Measurements from ENCODE around the gene MED9.

The MED9 gene

DNA sequence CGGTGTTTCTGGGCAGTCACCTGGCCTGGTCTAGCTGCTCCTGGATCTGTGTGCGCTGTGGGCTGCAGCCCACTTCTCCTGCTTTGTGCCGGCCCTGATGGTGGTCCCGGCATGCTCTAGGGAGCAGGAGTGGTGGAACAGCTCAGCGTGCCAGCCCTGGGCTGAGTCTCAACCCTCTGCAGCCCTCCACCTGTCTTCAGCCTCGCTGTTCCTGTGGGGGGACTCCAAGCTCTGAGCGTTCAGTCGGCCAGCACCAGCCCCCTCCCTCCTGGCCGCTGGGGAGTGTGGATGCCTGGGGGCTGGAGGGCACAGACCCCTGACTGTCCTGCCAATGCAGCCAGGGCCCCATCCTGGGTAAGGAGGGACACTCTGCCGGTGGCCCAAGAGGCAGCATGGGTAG, 43.1 kb downstream of the MED9 start:
- DNase-seq, result no peak

DNA sequence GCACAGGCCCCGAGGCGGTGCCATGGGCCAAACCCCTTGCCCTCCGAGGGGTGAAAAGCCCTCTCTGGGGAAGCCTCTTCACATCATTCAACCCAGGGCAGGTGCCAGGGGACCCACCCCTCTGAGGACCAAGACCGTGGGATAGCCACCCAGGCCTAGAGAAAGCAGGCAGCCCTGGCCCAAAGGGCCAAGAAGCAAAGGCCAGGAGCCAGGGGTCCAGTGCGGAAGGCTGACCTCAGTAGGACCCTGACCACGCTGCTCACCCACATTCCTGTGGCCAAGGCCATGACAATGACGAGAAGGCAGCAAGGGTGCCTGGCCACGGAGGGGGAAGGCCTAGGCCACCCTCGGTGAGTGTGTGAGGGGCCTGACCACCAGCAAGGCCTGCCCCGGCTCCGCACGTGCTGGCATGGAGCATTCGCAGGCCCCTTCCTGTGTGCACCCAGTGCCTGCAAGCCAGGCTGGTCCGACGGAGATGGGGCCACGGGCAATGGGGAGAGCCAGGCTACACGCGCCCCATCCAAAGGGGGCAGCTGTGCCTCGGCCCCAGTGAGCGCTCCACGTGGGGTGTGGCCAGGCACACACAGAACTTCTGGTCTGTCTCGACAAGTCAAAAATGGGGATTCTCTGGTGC, 43.9 kb downstream of the MED9 start:
- DNase-seq, result no peak

DNA sequence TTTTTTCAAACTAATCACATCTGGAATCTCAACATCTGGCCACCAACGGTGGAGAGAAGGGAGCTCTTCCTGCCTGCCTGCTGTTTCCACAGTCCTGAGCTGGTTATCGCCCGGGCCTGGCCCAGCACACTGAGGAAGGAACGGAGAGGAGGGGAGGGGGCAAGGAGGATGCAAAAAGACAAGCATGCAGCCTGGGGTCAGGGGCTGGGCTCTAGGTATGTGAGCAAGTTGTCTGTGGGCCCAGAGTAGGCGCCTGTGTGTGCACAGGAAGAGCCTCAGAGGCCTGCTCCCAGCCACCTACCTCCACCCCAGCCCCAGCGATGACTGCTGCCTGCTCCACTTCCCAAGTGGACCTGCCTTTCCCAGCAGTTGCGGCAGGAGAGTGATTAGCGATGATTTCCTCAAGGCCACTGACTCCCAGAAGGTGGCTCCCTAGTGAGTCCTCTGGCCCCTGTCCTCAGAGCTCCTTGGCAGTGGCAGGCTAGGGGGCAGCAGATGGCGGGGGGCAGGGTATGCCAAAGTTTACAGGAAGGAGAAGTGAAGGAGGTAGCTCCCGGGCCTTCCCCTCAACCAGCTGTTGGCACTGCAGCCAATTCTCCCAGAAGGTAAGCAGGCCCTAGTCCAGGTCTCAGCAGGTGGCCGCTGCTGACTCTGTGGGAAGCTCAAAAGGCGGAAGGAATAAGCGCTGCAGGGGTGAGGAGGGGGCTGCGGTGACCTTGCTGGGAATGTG, 46.4 kb downstream of the MED9 start:
- DNase-seq, result no peak

DNA sequence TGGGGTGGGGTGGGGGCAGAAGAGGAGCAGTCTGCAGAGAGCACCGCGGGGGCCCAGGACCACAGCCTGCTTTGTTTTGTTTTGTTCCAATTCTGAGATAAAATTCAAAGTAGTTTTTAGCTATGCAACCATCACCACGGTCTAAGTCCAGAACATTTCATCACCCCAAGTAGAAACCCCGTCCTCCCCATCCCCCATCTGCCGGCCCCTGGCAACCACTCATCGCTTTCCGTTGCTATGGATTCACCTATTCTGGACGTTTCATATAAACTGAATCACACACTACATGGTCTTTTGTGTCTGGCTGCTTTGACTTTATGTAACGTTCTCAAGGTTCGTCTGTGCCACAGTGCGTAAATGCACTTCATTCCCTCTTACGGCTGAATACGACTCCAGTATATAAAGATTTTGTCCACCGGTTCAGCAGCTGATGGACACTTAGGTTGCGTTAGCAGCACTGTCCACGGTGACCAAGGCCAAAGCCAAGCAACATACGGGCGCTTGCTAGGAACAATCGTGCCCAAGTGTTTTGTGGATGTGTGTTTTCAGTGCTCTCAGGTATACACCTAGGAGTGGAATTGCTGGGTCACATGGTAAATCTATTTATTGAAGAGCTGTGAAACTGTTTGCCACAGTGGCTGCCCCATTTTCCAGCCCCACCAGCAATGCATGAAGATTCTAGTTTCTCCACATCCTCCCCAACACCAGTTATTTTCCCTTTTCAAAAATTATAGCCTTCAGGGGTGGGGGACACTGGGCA, 47.1 kb downstream of the MED9 start:
- DNase-seq, result no peak

DNA sequence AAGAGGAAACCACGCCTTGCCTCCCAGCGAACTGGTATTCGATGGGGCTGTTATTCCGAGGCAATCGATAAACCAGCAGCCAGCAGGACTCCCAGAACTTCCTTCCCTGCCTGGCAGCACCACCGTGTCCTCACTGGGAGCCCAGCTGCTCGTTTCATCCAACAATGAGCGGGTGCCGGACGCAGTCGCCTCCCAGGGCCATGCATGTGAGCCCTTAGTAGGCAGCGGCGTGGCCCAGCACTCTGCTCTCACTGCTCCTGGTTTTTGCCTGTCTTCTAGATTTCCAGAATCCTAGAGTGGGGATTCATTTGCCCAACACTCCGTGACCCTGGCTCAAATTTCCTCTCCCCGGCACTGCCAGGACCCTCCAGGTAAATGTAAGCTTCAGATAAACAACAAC, 48.5 kb downstream of the MED9 start:
- DNase-seq, result no peak

DNA sequence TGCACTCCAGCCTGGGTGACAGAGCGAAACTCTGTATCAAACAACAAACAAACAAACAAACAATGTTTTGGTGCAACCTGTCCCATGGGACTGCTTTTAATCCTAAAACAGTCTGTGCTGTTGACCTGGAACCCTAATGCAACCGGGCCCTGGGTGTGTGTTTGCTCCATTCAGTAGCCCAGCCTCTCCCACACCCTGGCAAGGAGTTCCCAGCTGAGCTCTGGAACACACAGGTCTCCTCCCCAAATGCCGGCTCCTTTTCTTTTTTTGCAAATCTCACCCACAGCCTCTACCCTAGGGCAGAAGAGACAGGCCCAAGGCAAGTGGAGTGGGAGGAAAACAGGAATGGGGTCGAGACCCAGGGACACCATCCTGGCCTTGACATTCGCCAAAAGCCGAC, 49.2 kb downstream of the MED9 start:
- no peak for DNase-seq

DNA sequence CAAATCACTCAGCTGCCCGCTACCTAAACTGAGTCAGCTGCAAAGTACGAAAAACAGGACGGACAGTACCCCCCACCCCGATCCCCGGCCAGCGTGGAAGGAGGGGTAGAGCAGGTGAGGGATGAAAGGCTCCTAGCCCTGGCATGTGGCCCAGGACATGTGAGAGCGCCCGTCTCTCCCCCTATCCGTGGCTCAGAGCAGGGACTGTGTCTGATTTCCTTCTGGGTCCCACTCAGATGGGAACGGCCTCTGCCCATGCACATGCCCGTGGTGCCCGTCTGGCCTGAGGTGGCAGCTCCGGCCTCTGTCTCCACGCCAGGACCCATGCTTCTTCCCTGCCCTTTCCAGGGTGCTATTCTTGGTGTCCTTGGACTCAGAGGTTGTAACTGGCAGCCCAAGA, 49.6 kb downstream of the MED9 start:
- DNase-seq, result no peak

DNA sequence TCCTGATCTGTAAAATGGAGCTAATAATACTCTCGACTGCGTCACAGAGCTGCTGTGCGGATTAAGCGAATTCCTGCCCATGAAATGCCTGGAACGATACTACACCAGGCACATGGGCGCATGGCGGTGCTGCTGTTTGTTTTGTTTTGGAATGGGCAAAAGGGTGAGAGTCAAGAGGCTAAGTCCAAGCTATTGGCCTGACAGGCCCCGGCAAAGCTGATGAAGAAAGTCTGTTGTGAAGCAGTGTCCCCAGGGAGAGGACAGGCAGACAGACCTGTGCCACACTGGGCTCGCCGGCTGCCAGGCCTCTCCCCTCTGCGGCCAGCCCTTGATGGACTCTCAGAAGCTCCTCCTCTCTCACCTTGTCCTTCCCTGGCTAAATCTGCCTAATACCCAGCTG, 50.7 kb downstream of the MED9 start:
- DNase-seq, result no peak

DNA sequence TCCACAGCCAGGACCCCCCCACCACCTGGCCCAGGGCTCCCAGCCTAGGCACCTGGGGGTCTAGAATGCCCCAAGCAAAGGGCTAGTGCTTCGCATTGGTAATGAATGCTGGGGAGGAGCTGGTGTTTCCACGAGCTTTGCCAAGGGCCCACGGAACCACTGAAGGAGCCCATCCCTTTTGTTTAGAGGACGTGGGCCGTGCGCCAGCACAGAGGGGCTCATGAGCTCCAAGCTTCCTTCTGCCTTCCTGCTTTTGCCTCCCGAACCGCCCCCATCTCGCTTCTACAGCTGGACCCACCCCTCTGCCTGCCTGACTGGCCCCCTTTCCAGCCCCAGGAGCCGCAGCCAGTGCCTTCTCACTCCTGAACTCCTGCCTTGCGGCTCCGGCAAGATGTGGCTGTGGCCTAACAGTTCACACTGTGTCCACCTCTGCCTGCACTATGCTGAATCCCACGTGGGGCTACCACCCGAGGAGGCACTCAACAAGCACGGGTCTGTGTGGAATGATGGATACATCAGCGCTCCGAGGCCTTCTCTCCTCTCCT, 51.2 kb downstream of the MED9 start:
- no peak for DNase-seq

DNA sequence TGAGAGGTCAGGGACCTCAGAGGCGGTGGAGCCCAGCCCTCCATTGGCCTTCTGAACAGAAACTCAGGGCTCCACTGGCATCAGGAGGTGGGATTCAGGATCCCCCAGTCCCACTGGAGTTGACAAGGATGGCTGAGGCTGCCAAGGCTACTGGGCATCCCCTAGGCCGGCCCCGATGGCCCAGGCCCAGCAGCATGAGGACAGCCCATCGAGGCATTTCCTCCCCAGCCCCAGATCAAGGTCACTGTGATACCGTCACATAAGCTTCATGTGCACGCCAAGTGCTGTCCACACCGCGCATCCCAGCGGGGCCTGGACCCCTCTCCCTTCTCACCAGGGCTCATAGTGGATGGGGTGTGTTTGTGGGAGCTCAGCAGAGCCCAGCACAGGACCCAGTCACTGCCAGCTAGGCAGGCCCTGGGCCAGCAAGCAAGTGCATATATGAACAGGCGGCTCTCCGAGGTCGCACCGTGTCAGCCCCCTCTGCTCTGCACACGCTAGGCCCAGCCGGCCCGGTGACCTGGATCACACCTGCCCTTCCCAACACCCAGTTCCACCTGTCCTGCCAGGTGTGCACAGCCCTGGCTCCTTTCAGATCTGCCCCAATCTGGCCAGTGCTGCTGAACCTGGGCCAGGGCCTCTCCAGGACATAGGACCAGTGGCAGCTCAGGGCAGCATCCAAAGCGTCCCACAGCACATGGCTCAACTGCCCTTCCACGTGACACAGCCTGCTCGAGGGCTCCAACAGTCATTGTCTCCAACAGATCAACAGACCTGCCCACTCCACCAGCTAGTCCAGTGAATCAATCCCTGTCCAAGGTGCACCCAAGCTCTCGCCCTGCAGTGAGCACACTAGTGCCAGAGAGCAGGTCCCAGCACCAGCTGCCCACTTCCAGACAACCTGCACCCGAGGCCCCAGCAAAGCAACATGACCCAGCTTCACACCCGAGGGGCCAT, 52.2 kb downstream of the MED9 start:
- no peak for DNase-seq

DNA sequence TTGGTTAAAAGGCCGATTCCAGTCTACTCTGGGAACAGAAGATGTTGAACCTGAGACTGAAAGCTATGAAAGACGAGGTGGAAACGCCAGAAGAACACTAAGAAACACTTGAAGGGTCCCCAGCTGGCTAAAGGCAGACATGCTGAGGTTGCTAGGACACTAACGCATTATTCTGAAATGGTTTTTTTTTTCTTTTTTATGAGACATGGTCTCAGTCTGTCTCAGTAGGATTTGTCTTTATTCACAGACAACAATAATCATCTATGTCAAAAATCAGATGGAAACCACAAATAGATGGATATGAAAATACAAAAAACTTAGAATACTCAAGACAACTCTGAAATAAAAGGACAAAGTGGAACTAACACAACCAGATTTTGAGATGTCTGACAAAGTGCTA, 54.4 kb downstream of the MED9 start:
- no peak for DNase-seq

DNA sequence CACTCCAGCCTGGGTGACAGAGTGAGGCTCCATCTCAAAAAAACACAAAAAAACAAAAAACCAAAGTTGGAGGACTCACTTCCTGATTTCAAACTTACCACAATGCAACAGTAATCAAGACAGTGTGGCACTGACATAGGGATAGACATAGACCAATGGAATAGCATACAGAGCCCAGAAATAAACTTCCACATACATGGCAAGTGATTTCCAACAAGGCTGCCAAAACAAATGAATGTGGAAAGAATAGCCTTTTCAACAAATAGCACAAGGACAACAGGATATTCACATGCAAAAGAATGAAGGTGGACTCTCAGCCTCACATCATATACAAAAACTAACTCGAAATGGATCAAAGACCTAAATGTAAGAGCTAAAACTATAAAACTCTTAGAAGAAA, 56.2 kb downstream of the MED9 start:
- no peak for DNase-seq

DNA sequence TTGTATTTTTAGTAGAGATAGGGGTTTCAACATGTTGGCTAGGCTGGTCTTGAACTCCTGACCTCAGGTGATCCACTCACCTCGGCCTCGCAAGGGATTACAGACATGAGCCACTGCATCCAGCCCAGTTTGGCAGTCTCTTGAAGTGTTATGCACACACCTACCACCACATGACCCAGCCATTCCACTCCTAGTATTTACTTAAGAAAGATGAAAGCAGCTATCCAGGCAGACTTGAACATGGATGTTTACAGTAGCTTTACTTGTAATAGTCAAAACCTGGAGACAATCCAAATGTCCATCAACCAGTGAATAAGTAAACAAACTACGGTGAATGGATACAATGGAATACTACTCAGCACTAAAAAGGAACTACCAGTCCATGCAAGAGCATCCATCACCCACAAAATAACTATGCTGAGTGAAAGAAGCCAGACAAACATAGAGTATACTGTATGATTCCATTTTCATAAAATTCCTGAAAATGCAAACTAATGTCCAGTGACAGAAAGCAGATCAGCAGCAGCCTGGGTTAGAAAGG, 57.2 kb downstream of the MED9 start:
- no peak for DNase-seq

DNA sequence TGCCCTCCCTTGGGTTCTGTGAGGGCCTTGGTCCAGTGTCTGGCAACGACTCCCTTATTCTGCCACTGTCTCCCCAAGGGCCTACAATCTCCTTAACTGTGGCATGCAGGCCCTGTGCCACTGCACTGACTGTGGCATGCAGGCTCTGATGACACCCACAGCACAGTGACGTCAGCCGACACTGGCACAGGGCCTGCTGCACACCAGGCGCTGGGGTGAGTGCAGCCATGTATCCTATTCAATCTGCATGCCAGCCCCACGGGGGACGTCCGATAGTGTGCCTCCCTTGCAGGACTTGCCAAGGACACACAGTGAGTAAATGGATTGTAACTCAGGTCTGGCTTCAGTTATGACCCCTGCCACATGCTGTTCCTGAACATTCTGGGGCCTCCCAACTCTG, 59.2 kb downstream of the MED9 start:
- DNase-seq, result no peak

DNA sequence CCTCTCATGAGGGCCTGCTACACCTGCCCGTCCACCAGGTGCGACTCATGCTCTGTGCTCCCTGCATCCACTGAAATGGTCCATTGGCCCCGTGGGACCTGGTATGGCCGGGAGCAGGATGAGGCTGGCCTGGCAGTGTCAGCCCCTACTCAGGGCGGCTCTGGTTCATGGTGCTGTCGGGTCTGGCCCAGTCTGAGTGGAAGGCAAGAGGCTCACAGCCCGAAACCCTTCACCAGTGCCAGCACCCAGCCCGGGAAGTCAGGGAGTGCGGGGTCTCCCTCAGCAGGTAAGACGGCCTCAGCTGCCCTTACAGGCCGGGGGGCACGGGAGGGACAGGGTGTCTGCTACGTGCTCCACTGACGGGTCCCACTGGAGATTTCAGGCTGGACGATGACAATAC, 59.9 kb downstream of the MED9 start:
- peak in 1 of 2 experiments; percentile 21 for DNase-seq

DNA sequence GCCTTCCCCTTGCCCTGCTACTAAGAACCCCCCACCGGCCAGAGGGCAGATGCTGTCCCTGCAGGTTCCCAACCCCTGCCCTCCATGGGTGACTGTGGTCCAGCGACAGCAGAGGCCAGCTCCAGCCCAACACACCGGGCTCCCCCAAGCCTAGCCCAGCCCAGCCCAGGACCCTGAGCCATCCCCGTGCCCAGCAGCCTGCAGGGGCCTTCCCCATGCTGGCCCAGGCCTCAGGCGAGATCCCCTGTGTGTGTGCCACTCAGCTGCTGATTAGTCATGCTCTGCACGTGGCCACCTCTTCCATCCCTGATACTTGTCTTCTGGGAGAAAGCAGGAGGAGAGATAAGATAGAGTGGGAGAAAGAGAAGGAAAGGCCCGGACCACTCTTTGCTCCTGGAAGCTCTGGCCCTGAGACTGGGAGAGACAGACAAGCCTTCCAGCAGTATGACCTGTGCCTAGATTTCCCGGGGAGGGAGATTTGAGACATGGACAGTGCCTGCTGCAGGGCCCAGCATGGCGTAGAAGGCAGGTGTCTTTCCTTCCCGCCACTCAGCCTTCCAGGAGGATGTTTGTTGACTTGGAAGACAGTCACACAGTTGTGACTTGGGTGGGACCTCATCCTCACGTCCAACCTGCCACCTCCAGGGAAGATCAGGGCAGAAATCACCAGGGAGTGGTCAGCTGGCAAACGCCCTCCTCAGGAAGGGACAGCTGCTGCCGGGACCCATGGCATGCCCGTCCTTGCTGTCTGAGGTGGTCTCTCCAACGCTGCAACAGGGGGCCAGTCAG, 60.7 kb downstream of the MED9 start:
- no peak for DNase-seq

DNA sequence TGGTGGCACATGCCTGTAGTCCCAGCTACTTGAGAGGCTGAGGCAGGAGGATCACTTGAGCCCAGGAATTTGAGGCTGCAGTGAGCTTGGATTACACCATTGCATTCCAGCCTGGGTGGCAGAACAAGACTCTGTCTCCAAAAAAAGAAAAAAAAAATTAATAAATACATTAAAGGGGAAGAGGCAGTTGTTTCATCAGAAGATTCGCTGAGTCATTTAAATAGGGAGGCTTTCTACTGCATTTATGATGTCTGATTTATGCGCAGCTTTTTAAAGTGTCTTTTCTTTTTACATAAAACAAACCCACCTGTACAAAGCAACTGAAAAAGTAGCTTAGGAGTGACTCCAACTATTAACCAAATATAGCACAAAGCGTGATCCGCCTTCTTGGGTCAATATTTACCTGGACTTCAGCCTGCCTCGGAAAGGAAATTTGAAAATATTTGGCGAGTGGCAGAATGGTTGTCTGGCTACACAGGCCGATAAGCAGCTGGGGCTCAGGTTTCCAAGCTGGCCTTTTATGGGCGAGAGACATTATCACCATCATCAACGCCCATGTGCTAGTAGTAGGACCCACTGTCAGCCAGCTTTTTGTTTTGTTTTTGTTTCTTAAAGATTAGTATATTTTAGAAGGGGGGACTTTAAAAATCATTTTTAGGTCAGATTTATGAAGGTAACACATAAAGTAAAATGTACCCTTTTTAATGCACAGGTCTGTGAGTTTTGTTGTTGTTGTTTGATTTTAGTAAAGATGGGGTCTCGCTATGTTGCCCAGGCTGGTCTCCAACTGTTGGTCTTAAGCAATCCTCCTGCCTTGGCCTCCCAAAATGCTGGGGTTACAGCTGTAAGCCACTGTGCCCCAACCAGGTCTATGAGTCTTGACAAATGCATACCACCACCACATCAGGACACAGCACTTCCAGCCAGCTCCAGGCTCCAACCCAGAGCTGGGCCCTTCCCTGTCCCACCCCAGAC, 61.9 kb downstream of the MED9 start:
- DNase-seq, result peak; percentile 86 to 91

DNA sequence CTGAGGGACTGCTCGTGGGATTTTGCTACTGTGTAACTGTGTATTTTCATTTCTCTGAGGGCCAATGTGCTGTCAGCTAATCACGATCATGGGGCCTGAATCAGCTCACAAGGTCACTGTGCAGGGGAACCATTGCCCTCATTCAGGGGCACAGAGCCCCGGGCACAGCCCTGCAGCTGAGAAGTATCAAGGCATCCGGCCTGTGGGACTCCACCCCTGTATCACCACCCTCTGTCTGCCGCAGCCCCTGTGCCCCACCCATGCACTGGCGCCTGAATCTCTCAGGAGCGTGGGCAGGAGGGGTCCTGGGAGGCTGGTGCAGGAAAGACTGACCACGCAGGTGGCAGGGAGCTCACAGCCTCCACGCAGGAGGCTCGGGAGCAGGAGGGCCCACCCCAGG, 62.8 kb downstream of the MED9 start:
- no peak for DNase-seq

DNA sequence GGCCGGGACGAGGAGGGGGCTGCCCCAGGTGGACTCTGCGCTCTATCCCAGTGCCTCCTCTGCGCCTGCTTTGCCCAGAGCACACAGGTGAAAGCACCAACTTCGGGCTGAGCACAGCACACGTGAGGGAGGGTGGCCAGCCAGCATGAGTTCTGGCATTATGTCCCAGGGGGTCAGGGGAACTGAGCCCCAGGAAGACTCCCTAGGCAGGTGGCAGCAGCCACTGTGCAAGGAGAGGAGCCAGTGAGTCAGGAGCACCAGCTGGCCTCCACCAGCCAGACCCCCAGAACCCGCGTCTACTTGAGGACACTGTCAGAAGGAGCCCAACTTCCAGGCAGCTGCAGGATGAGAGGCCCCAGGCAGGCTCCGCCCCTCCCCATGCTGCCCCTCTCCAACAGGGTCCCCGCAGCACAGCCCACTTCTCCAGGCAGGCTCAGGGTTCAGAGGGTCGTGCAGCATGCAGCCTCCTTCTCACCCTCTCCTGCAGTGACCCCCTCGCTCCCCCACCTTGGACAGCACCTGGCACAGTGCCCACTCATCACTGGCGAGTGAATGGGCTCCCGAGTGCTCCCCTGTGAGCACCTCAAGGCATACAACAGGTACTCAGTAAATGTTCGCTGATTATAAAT, 63.6 kb downstream of the MED9 start:
- peak in 1 of 2 experiments; percentile 13 for DNase-seq
